ENCODE data around the gene PM20D2.

- TF ChIP-seq CTCF (IDR thresholded peaks at IDR 0.05) (no peak), ZFX (IDR thresholded peaks at IDR 0.05; ENCODE audit: borderline replicate concordance) (no peak)
Observed at GRCh38 chr6:89173634-89174033, 27.8 kb downstream of the PM20D2 start.
